ENCODE data around the gene APOBEC3F.
A peak's percentile ranks its signal among the peaks of the same experiment; 100 is the strongest.

Gene APOBEC3F

GRCh38 chr22:39081016-39081415, 40.4 kb downstream of the APOBEC3F start:
- Histone ChIP-seq H2AK5ac (ENCODE audit: low read length) (no peak overlapping the region), H3K23ac (ENCODE audit: low read length) (no peak overlapping the region), H3K4me3 (ENCODE audit: low read length) (no peak overlapping the region), H3K79me1 (ENCODE audit: low read length) (peaks cover 1% of the 10 kb centered on the region), H4K5ac (ENCODE audit: low read length) (no peak overlapping the region), H3K36me3 (ENCODE audit: control insufficient read depth, insufficient read depth, low read length) (peaks cover 3% of the 10 kb centered on the region), H2BK5ac (ENCODE audit: low read length) (no peak overlapping the region), H3K4ac (ENCODE audit: low read depth, low read length) (no peak overlapping the region), H3K79me2 (ENCODE audit: control insufficient read depth, insufficient read depth, low read length) (no peaks in the 10 kb centered on the region), H3K18ac (ENCODE audit: low read length) (no peak overlapping the region), H3K9ac (ENCODE audit: low read length) (peak overlapping the region; percentile 13), H4K8ac (ENCODE audit: low read depth, low read length) (no peak overlapping the region), H3K27ac (ENCODE audit: low read depth, low read length) (no peak overlapping the region), H3K27me3 (ENCODE audit: insufficient read depth, low read length, poor library complexity) (no peaks in the 10 kb centered on the region), H3K4me1 (ENCODE audit: control insufficient read depth, low read depth, low read length) (no peaks in the 10 kb centered on the region), H2BK15ac (replicated peaks; ENCODE audit: low read depth) (no peak overlapping the region), H3K4me2 (ENCODE audit: low read length) (no peak overlapping the region), H2BK120ac (ENCODE audit: low read depth, low read length) (no peak overlapping the region), H3K56ac (ENCODE audit: low read length) (no peak overlapping the region)
- DNase-seq = no peak
- WGBS (ENCODE audit: extremely low coverage, insufficient coverage, low lambda C conversion rate) = no CpG with 5 or more reads among the region's 12 CpGs

GRCh38 chr22:39081598-39081997, 40.9 kb downstream of the APOBEC3F start:
- Histone ChIP-seq H3K18ac (ENCODE audit: low read length) (no peak overlapping the region), H2BK15ac (replicated peaks; ENCODE audit: low read depth) (no peak overlapping the region)
- WGBS (ENCODE audit: extremely low coverage, insufficient coverage, low lambda C conversion rate) = no CpG with 5 or more reads among the region's 8 CpGs

GRCh38 chr22:39083212-39084165, 42.8 kb downstream of the APOBEC3F start:
- no peak overlapping the region for H3K4me3 ChIP-seq (ENCODE audit: low read length)
- H2BK120ac ChIP-seq (ENCODE audit: low read depth, low read length) = no peak overlapping the region
- no peak overlapping the region for H4K8ac ChIP-seq (ENCODE audit: low read depth, low read length)
- no peak overlapping the region for H3K4me2 ChIP-seq (ENCODE audit: low read length)
- WGBS (ENCODE audit: extremely low coverage, insufficient coverage, low lambda C conversion rate) = no CpG with 5 or more reads among the region's 14 CpGs
- H3K27ac ChIP-seq (ENCODE audit: low read depth, low read length) = no peak overlapping the region
- no peak for DNase-seq
- no peaks in the 10 kb centered on the region for H3K27me3 ChIP-seq (ENCODE audit: insufficient read depth, low read length, poor library complexity)
- no peaks in the 10 kb centered on the region for H3K79me1 ChIP-seq (ENCODE audit: low read length)
- no peak overlapping the region for H2BK5ac ChIP-seq (ENCODE audit: low read length)
- H4K5ac ChIP-seq (ENCODE audit: low read length) = no peak overlapping the region
- no peaks in the 10 kb centered on the region for H3K4me1 ChIP-seq (ENCODE audit: control insufficient read depth, low read depth, low read length)
- peaks cover 3% of the 10 kb centered on the region for H3K36me3 ChIP-seq (ENCODE audit: control insufficient read depth, insufficient read depth, low read length)
- H3K23ac ChIP-seq (ENCODE audit: low read length) = no peak overlapping the region
- H2BK15ac ChIP-seq (replicated peaks; ENCODE audit: low read depth) = no peak overlapping the region
- H3K18ac ChIP-seq (ENCODE audit: low read length) = no peak overlapping the region
- H3K9ac ChIP-seq (ENCODE audit: low read length) = no peak overlapping the region
- H3K4ac ChIP-seq (ENCODE audit: low read depth, low read length) = no peak overlapping the region
- H3K79me2 ChIP-seq (ENCODE audit: control insufficient read depth, insufficient read depth, low read length) = no peaks in the 10 kb centered on the region
- no peak overlapping the region for H3K56ac ChIP-seq (ENCODE audit: low read length)
- H2AK5ac ChIP-seq (ENCODE audit: low read length) = no peak overlapping the region

More at GRCh38 chr22:39081598-39081997, 40.9 kb downstream of the APOBEC3F start:
- Histone ChIP-seq H3K4me1 (ENCODE audit: control insufficient read depth, low read depth, low read length) (no peaks in the 10 kb centered on the region), H3K4me3 (ENCODE audit: low read length) (no peak overlapping the region), H3K36me3 (ENCODE audit: control insufficient read depth, insufficient read depth, low read length) (peaks cover 3% of the 10 kb centered on the region), H2BK5ac (ENCODE audit: low read length) (no peak overlapping the region), H3K23ac (ENCODE audit: low read length) (no peak overlapping the region), H4K5ac (ENCODE audit: low read length) (no peak overlapping the region), H3K79me2 (ENCODE audit: control insufficient read depth, insufficient read depth, low read length) (no peaks in the 10 kb centered on the region), H3K79me1 (ENCODE audit: low read length) (peaks cover 1% of the 10 kb centered on the region), H2BK120ac (ENCODE audit: low read depth, low read length) (no peak overlapping the region), H3K27ac (ENCODE audit: low read depth, low read length) (no peak overlapping the region), H4K8ac (ENCODE audit: low read depth, low read length) (no peak overlapping the region), H2AK5ac (ENCODE audit: low read length) (no peak overlapping the region), H3K4ac (ENCODE audit: low read depth, low read length) (no peak overlapping the region), H3K9ac (ENCODE audit: low read length) (no peak overlapping the region), H3K56ac (ENCODE audit: low read length) (no peak overlapping the region), H3K4me2 (ENCODE audit: low read length) (no peak overlapping the region), H3K27me3 (ENCODE audit: insufficient read depth, low read length, poor library complexity) (no peaks in the 10 kb centered on the region)
- DNase-seq = no peak

GRCh38 chr22:39084666-39085065, 44.0 kb downstream of the APOBEC3F start:
- no peak for DNase-seq
- Histone ChIP-seq H3K27ac (ENCODE audit: low read depth, low read length) (no peak overlapping the region), H2BK120ac (ENCODE audit: low read depth, low read length) (no peak overlapping the region), H3K4me3 (ENCODE audit: low read length) (no peak overlapping the region), H2AK5ac (ENCODE audit: low read length) (no peak overlapping the region), H3K23ac (ENCODE audit: low read length) (no peak overlapping the region), H3K27me3 (ENCODE audit: insufficient read depth, low read length, poor library complexity) (no peaks in the 10 kb centered on the region), H3K36me3 (ENCODE audit: control insufficient read depth, insufficient read depth, low read length) (peaks cover 3% of the 10 kb centered on the region), H3K4ac (ENCODE audit: low read depth, low read length) (no peak overlapping the region), H3K79me1 (ENCODE audit: low read length) (no peaks in the 10 kb centered on the region), H4K8ac (ENCODE audit: low read depth, low read length) (no peak overlapping the region), H4K5ac (ENCODE audit: low read length) (no peak overlapping the region), H3K79me2 (ENCODE audit: control insufficient read depth, insufficient read depth, low read length) (no peaks in the 10 kb centered on the region), H2BK15ac (replicated peaks; ENCODE audit: low read depth) (no peak overlapping the region), H3K56ac (ENCODE audit: low read length) (no peak overlapping the region), H3K9ac (ENCODE audit: low read length) (no peak overlapping the region), H3K18ac (ENCODE audit: low read length) (no peak overlapping the region), H2BK5ac (ENCODE audit: low read length) (no peak overlapping the region), H3K4me1 (ENCODE audit: control insufficient read depth, low read depth, low read length) (no peaks in the 10 kb centered on the region), H3K4me2 (ENCODE audit: low read length) (no peak overlapping the region)
- WGBS (ENCODE audit: extremely low coverage, insufficient coverage, low lambda C conversion rate) = no CpG with 5 or more reads among the region's 8 CpGs

GRCh38 chr22:39087098-39087497, 46.4 kb downstream of the APOBEC3F start:
- Histone ChIP-seq H3K18ac (ENCODE audit: low read length) (no peak overlapping the region), H3K9ac (ENCODE audit: low read length) (no peak overlapping the region), H3K27me3 (ENCODE audit: insufficient read depth, low read length, poor library complexity) (no peaks in the 10 kb centered on the region), H3K79me2 (ENCODE audit: control insufficient read depth, insufficient read depth, low read length) (no peaks in the 10 kb centered on the region), H3K27ac (ENCODE audit: low read depth, low read length) (no peak overlapping the region), H2AK5ac (ENCODE audit: low read length) (no peak overlapping the region), H4K8ac (ENCODE audit: low read depth, low read length) (no peak overlapping the region), H3K4me3 (ENCODE audit: low read length) (no peak overlapping the region), H4K5ac (ENCODE audit: low read length) (no peak overlapping the region), H3K36me3 (ENCODE audit: control insufficient read depth, insufficient read depth, low read length) (no peaks in the 10 kb centered on the region), H2BK120ac (ENCODE audit: low read depth, low read length) (no peak overlapping the region), H3K56ac (ENCODE audit: low read length) (peak overlapping the region; percentile 3), H3K23ac (ENCODE audit: low read length) (no peak overlapping the region), H3K4me1 (ENCODE audit: control insufficient read depth, low read depth, low read length) (no peaks in the 10 kb centered on the region), H2BK5ac (ENCODE audit: low read length) (no peak overlapping the region), H3K79me1 (ENCODE audit: low read length) (no peaks in the 10 kb centered on the region), H3K4me2 (ENCODE audit: low read length) (no peak overlapping the region), H3K4ac (ENCODE audit: low read depth, low read length) (no peak overlapping the region), H2BK15ac (replicated peaks; ENCODE audit: low read depth) (no peak overlapping the region)
- no peak for DNase-seq
- no CpG with 5 or more reads among the region's 6 CpGs for WGBS (ENCODE audit: extremely low coverage, insufficient coverage, low lambda C conversion rate)
